Testis (tissue), 3 donors: Measurements from ENCODE around the gene NRXN3. TPM values are rescaled to one million over a fixed set of nuclear protein-coding genes. Genes with fewer than 3 reads are reported as not detected.

ENCODE experiments used
- DNase-seq: peaks from one replicate; pipeline ENCODE4 v3.0.0-alpha.2; 2019
- H3K27ac ChIP-seq, 2 donors: fragments of 200-600 bp; sonication (generic); one replicate each; pipeline ENCODE4 v1.5.1; 2019
- H3K27me3 ChIP-seq: fragments of 200-600 bp; sonication (generic); one replicate; pipeline ENCODE4 v1.5.1; 2019
- H3K36me3 ChIP-seq: fragments of 200-600 bp; sonication (generic); one replicate; pipeline ENCODE4 v1.5.1; 2017; ENCODE audit warnings: low read depth; ENCODE audit errors: missing control alignments
- H3K4me1 ChIP-seq: fragments of 200-600 bp; sonication (generic); one replicate; pipeline ENCODE4 v1.5.1; 2019
- H3K4me3 ChIP-seq, 2 donors: fragments of 200-600 bp; sonication (generic); one replicate each; pipeline ENCODE4 v1.5.1; 2017 to 2019
- H3K9me3 ChIP-seq: fragments of 200-600 bp; sonication (generic); one replicate; pipeline ENCODE4 v1.5.1; 2017
- POLR2A ChIP-seq: fragments of 450-650 bp; IDR thresholded peaks from one replicate; pipeline ENCODE4 v1.6.1; 2017; ENCODE audit warnings: antibody characterized with exemption, mild to moderate bottlenecking, moderate library complexity
- WGBS, 2 donors: methylation state at CpG; one replicate each; pipeline ENCODE4 v1.1.5; 2018; 5-methylcytosine and 5-hydroxymethylcytosine counted together
- intact Hi-C: fragments of 100-400 bp; cut with DNase I; formaldehyde crosslinking; loops from one replicate; pipeline ENCODE4 v1.15.1; 2023; ENCODE audit warnings: low total_unique reads
- polyA plus RNA-seq: library from polyadenylated mRNA; stranded (reverse); fragments of 350-450 nt; fragmentation: Illumina TruSeq; extraction: RNeasy Lipid Tissue Mini Kit (QIAGEN cat#74804); gene quantifications from one replicate; pipeline ENCODE4 v1.2.3, GENCODE V29; 2014; ENCODE audit warnings: low read depth, low replicate concordance; ENCODE audit not compliant: insufficient read depth
- small RNA-seq, 2 donors: library from RNA; depleted of rRNA; stranded (forward); fragments of <200 nt; gene quantifications; one replicate each; pipeline ENCODE3, GENCODE V24; 2016
- total RNA-seq, 2 donors: library from RNA; depleted of rRNA; stranded (reverse); fragments of >200 nt; gene quantifications; one replicate each; pipeline ENCODE4 v1.2.3, GENCODE V29; 2016
- TF ChIP-seq, protein P1 (sequence below), 3 experiments: fragments of 450-650 bp in 2 of 3; fragments of 200-600 bp in 1 of 3; sonication (generic) in 1 of 3; IDR thresholded peaks; one replicate each; pipeline ENCODE4 v1.5.1; 2016 to 2019; ENCODE audit warnings: antibody characterized with exemption in 3 of 3, mild to moderate bottlenecking in 2 of 3, moderate library complexity in 1 of 3

NRXN3 gene
- total and polyA plus RNA-seq, 3 donors from 2014 or later, result 3.5 to 8.0 (median 3.9) TPM

DNA sequence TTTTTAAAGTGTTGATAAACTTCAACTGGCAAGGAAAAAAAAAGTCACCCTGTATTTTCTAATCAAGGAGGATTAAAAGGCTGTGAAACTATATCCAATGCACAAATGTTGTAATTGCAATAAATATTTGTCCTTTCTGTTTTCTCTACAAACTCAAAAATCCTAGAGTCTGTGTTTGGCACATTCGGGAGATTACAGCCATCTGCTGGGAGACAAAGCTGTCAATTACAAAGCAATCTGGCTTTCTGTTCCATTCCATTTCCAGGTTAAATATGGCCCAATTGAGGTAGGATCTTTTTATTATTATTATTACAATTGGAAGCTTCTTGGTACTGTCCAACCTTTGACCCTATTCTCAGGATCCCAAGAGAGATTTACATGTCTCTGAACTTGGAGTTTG is 1745.2 kb downstream of the NRXN3 start:
- Histone ChIP-seq H3K27me3 (no peaks in the 10 kb centered on the region), H3K4me3 (no peak overlapping the region), H3K9me3 (no peaks in the 10 kb centered on the region), H3K36me3 (no peaks in the 10 kb centered on the region), H3K27ac (no peak overlapping the region), H3K4me1 (no peaks in the 10 kb centered on the region)
- WGBS, 2 donors, result 62 to 66% methylated on average over 1 of the region's 1 CpG
- no peak for DNase-seq
- intact Hi-C loops, result no loop called here
- no peak for TF ChIP-seq POLR2A
- TF ChIP-seq, protein P1, sequence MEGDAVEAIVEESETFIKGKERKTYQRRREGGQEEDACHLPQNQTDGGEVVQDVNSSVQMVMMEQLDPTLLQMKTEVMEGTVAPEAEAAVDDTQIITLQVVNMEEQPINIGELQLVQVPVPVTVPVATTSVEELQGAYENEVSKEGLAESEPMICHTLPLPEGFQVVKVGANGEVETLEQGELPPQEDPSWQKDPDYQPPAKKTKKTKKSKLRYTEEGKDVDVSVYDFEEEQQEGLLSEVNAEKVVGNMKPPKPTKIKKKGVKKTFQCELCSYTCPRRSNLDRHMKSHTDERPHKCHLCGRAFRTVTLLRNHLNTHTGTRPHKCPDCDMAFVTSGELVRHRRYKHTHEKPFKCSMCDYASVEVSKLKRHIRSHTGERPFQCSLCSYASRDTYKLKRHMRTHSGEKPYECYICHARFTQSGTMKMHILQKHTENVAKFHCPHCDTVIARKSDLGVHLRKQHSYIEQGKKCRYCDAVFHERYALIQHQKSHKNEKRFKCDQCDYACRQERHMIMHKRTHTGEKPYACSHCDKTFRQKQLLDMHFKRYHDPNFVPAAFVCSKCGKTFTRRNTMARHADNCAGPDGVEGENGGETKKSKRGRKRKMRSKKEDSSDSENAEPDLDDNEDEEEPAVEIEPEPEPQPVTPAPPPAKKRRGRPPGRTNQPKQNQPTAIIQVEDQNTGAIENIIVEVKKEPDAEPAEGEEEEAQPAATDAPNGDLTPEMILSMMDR (IDR thresholded peaks at IDR 0.05), result no peak

DNA sequence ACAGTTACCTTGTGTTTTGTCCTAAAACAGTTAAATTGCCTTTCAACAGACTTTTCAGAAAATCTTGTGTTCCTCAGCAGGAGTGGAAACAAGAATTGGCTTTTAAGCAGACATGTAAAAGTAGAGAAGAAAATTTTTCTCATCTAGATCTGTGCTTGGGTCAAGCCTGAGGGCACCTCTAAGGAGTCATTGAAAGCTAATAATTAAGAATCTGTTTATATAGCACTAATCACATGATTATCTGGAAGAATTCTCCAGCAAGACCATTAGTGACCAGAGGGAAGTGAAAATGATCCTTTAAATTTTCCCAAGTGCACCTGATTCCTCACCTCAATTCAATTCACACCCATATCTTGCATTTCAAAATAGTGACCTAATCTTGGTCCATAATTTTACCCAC is 1746.1 kb downstream of the NRXN3 start:
- no peaks in the 10 kb centered on the region for H3K4me1 ChIP-seq
- H3K36me3 ChIP-seq, result no peaks in the 10 kb centered on the region
- intact Hi-C loops, result no loop called here
- no peak overlapping the region for H3K27ac ChIP-seq
- H3K9me3 ChIP-seq, result no peaks in the 10 kb centered on the region
- no peak overlapping the region for H3K4me3 ChIP-seq
- no peaks in the 10 kb centered on the region for H3K27me3 ChIP-seq
- no peak for DNase-seq
- TF ChIP-seq POLR2A, result no peak
- TF ChIP-seq, protein P1 (IDR thresholded peaks at IDR 0.05), result no peak

DNA sequence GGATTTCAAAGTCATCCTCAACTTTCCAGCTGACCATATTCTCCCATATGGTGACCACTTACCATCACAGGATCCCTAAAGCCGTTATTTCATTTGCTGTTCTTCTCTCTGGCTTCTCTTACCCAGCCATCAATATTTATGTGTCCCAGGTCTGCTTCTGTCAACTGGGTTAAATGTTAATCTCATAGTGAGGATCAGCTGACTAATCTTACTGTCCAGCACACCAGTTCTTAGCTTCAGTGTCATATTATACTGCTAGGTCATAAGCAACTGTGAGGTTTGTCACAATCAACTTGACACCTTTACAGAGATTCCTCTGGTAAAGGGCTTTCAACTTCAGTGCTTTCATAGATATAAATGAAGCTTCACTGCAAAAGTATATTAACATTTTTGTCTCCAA is 1746.7 kb downstream of the NRXN3 start:
- H3K4me1 ChIP-seq, result no peaks in the 10 kb centered on the region
- no peaks in the 10 kb centered on the region for H3K9me3 ChIP-seq
- no peaks in the 10 kb centered on the region for H3K27me3 ChIP-seq
- H3K27ac ChIP-seq, result no peak overlapping the region
- TF ChIP-seq POLR2A, result no peak
- TF ChIP-seq, protein P1 (IDR thresholded peaks at IDR 0.05), result no peak
- 87 to 96% methylated on average over 1 of the region's 1 CpG for WGBS, 2 donors
- no peak overlapping the region for H3K4me3 ChIP-seq
- no peaks in the 10 kb centered on the region for H3K36me3 ChIP-seq
- no peak for DNase-seq
- intact Hi-C loops, result no loop called here

Small RNAs within 50 kb of the gene (small RNA-seq; reads per million reads assigned to genes)
- 0.37 to 0.47 reads per million in 2 donors for gene RNA5SP388
